ENCODE results near the gene KCNJ9.

The KCNJ9 gene

DNA sequence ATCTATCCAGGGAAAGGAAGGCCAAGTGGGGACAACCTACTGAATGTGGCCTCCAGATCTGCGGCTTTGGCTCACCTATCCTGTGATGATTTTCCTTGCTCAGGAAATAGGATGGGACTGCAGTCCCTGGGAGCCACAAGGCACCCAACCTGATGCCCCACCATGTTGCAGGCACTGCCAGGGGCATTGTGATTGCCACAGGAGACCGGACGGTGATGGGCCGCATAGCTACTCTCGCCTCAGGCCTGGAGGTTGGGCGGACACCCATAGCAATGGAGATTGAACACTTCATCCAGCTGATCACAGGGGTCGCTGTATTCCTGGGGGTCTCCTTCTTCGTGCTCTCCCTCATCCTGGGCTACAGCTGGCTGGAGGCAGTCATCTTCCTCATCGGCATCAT is 46.0 kb downstream of the KCNJ9 start:
- Mint-ChIP-seq H3K27ac (no peak overlapping the region), H3K27me3 (ENCODE audit: low read depth) (peaks cover 6% of the 10 kb centered on the region), H3K9me3 (no peaks in the 10 kb centered on the region), H3K4me1 (ENCODE audit: low read depth) (no peaks in the 10 kb centered on the region), H3K4me3 (no peak overlapping the region), H3K36me3 (ENCODE audit: low read depth) (no peaks in the 10 kb centered on the region)
- no peak for DNase-seq (ENCODE audit: low spot score)

GRCh38 chr1:160127865-160128523 is 46.7 kb downstream of the KCNJ9 start:
- Mint-ChIP-seq H3K4me1 (ENCODE audit: low read depth) (no peaks in the 10 kb centered on the region), H3K27me3 (ENCODE audit: low read depth) (peaks cover 11% of the 10 kb centered on the region)

DNA sequence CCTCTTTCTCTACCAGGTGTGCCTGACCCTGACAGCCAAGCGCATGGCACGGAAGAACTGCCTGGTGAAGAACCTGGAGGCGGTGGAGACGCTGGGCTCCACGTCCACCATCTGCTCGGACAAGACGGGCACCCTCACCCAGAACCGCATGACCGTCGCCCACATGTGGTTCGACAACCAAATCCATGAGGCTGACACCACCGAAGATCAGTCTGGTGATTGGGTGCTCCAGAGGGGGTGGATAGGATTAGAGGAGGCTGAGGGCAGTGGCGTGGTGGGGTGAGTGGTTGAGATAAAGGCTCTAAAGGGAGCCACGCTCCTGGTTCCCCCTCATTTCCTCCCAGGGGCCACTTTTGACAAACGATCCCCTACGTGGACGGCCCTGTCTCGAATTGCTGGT is 47.3 kb downstream of the KCNJ9 start:
- Mint-ChIP-seq H3K4me3 (no peak overlapping the region), H3K27ac (no peak overlapping the region), H3K27me3 (ENCODE audit: low read depth) (peaks cover 11% of the 10 kb centered on the region), H3K9me3 (no peaks in the 10 kb centered on the region), H3K4me1 (ENCODE audit: low read depth) (no peaks in the 10 kb centered on the region), H3K36me3 (ENCODE audit: low read depth) (no peaks in the 10 kb centered on the region)
- no peak for DNase-seq (ENCODE audit: low spot score)

More at GRCh38 chr1:160127865-160128523, 46.7 kb downstream of the KCNJ9 start:
- Mint-ChIP-seq H3K36me3 (ENCODE audit: low read depth) (no peaks in the 10 kb centered on the region), H3K9me3 (no peaks in the 10 kb centered on the region), H3K4me3 (no peak overlapping the region), H3K27ac (no peak overlapping the region)
- no peak for DNase-seq (ENCODE audit: low spot score)

- Mint-ChIP-seq H3K9me3 (no peaks in the 10 kb centered on the region), H3K4me3 (no peak overlapping the region), H3K4me1 (ENCODE audit: low read depth) (no peaks in the 10 kb centered on the region), H3K27ac (no peak overlapping the region), H3K27me3 (ENCODE audit: low read depth) (peaks cover 11% of the 10 kb centered on the region), H3K36me3 (ENCODE audit: low read depth) (no peaks in the 10 kb centered on the region)
- DNase-seq (ENCODE audit: low spot score), result no peak
Observed at GRCh38 chr1:160129046-160129445, 47.7 kb downstream of the KCNJ9 start.

- no peaks in the 10 kb centered on the region for H3K4me1 Mint-ChIP-seq (ENCODE audit: low read depth)
- H3K4me3 Mint-ChIP-seq, result no peak overlapping the region
- peaks cover 11% of the 10 kb centered on the region for H3K27me3 Mint-ChIP-seq (ENCODE audit: low read depth)
- H3K27ac Mint-ChIP-seq, result no peak overlapping the region
- no peaks in the 10 kb centered on the region for H3K36me3 Mint-ChIP-seq (ENCODE audit: low read depth)
- H3K9me3 Mint-ChIP-seq, result no peaks in the 10 kb centered on the region
- no peak for DNase-seq (ENCODE audit: low spot score)
Observed at GRCh38 chr1:160129558-160129957, 48.2 kb downstream of the KCNJ9 start.

GRCh38 chr1:160129966-160130365 is 48.6 kb downstream of the KCNJ9 start:
- no peak for DNase-seq (ENCODE audit: low spot score)
- Mint-ChIP-seq H3K4me3 (no peak overlapping the region), H3K4me1 (ENCODE audit: low read depth) (no peaks in the 10 kb centered on the region), H3K27me3 (ENCODE audit: low read depth) (peaks cover 11% of the 10 kb centered on the region), H3K9me3 (no peaks in the 10 kb centered on the region), H3K36me3 (ENCODE audit: low read depth) (no peaks in the 10 kb centered on the region), H3K27ac (no peak overlapping the region)

GRCh38 chr1:160130486-160130885 is 49.1 kb downstream of the KCNJ9 start:
- Mint-ChIP-seq H3K4me3 (no peak overlapping the region), H3K4me1 (ENCODE audit: low read depth) (no peaks in the 10 kb centered on the region), H3K36me3 (ENCODE audit: low read depth) (no peaks in the 10 kb centered on the region), H3K27me3 (ENCODE audit: low read depth) (peaks cover 11% of the 10 kb centered on the region), H3K9me3 (no peaks in the 10 kb centered on the region), H3K27ac (no peak overlapping the region)
- no peak for DNase-seq (ENCODE audit: low spot score)

GRCh38 chr1:160130939-160131338 is 49.6 kb downstream of the KCNJ9 start:
- no peak overlapping the region for H3K27ac Mint-ChIP-seq
- H3K4me1 Mint-ChIP-seq (ENCODE audit: low read depth), result no peaks in the 10 kb centered on the region
- DNase-seq (ENCODE audit: low spot score), result no peak
- H3K36me3 Mint-ChIP-seq (ENCODE audit: low read depth), result no peaks in the 10 kb centered on the region
- H3K4me3 Mint-ChIP-seq, result no peak overlapping the region
- peaks cover 11% of the 10 kb centered on the region for H3K27me3 Mint-ChIP-seq (ENCODE audit: low read depth)
- no peaks in the 10 kb centered on the region for H3K9me3 Mint-ChIP-seq

DNA sequence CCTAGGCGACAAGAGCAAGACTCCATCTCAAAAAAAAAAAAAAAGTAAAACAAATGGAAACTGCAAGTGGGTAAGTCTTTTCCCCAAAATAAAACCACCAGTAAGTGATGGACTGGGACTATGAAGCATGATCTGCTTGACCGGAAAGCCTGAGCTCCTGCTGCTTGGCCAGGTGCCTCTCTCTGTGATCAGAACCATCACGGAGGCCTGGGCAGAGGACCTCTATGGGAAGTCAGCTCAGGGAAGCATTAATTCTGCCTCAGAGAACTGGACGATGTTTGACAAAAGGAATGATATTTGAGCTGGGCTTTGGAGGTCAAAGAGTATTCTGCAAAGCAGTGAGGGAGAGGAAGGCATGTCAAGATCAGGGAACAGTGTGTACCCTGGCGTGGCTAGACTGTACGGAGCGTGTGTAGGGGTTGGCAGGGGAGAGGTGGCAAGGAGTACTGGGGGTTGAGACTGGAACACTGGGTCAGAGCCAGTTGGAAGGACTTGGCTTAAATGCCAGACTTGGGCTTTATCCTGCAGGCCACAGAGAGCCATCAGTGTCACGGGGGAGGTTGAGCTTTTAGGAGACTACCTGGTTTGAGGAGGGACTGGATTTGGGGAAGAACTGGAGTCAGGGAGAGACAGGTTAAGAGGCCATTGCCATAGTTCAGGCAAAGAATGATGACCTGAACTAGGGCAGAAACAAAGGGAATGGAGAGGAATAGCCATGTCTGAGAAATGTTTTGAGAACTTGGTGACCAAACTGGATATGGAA is 50.6 kb downstream of the KCNJ9 start:
- Mint-ChIP-seq H3K36me3 (ENCODE audit: low read depth) (no peaks in the 10 kb centered on the region), H3K9me3 (no peaks in the 10 kb centered on the region), H3K27me3 (ENCODE audit: low read depth) (peaks cover 11% of the 10 kb centered on the region), H3K27ac (no peak overlapping the region), H3K4me3 (no peak overlapping the region), H3K4me1 (ENCODE audit: low read depth) (no peaks in the 10 kb centered on the region)
- no peak for DNase-seq (ENCODE audit: low spot score)

GRCh38 chr1:160133990-160134770 is 52.8 kb downstream of the KCNJ9 start:
- Mint-ChIP-seq H3K36me3 (ENCODE audit: low read depth) (no peaks in the 10 kb centered on the region), H3K4me3 (no peak overlapping the region), H3K27ac (no peak overlapping the region), H3K4me1 (ENCODE audit: low read depth) (no peaks in the 10 kb centered on the region), H3K9me3 (no peaks in the 10 kb centered on the region), H3K27me3 (ENCODE audit: low read depth) (peaks cover 14% of the 10 kb centered on the region)
- DNase-seq (ENCODE audit: low spot score), result no peak

GRCh38 chr1:160134791-160135572 is 53.6 kb downstream of the KCNJ9 start:
- Mint-ChIP-seq H3K4me3 (no peak overlapping the region), H3K4me1 (ENCODE audit: low read depth) (no peaks in the 10 kb centered on the region), H3K27me3 (ENCODE audit: low read depth) (peaks cover 16% of the 10 kb centered on the region), H3K9me3 (no peaks in the 10 kb centered on the region), H3K27ac (no peak overlapping the region), H3K36me3 (ENCODE audit: low read depth) (no peaks in the 10 kb centered on the region)
- no peak for DNase-seq (ENCODE audit: low spot score)

DNA sequence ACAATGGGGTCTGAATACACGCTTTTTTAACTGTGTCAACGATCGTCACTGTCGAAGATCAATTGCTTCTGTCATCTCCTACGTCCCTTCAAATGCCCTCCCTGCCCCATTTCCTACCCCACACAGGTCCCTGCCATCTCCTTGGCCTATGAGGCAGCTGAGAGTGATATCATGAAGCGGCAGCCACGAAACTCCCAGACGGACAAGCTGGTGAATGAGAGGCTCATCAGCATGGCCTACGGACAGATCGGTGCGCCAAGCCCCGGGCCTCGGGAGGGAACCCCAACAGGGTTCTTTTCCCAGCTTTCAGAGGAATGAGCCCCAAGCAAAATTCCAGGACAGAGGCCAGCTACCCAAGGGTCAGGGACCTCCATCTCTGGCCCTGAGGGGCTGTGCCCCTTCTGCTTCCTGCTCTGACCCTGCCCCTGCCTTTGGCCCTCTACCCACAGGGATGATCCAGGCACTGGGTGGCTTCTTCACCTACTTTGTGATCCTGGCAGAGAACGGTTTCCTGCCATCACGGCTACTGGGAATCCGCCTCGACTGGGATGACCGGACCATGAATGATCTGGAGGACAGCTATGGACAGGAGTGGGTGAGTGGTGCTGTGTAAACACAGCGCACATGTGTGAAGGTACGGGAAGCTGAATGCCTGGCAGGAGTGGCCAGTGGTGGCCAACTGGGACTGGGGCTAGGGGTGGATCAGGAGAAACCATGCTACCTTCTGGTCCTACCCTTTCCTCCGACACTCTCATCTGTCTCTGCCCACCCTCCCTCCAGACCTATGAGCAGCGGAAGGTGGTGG is 55.0 kb downstream of the KCNJ9 start:
- no peak overlapping the region for H3K4me3 Mint-ChIP-seq
- H3K27me3 Mint-ChIP-seq (ENCODE audit: low read depth), result peaks cover 19% of the 10 kb centered on the region
- no peaks in the 10 kb centered on the region for H3K9me3 Mint-ChIP-seq
- DNase-seq (ENCODE audit: low spot score), result no peak
- no peaks in the 10 kb centered on the region for H3K36me3 Mint-ChIP-seq (ENCODE audit: low read depth)
- no peak overlapping the region for H3K27ac Mint-ChIP-seq
- H3K4me1 Mint-ChIP-seq (ENCODE audit: low read depth), result no peaks in the 10 kb centered on the region

DNA sequence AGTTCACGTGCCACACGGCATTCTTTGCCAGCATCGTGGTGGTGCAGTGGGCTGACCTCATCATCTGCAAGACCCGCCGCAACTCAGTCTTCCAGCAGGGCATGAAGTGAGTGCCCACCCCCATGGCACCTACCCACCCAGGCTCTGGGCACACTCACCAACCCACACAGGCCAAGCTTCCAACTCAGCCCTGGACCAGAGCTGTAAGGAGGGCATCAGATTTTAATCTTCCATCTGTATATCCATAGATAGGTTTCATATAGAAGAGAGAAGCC is 55.5 kb downstream of the KCNJ9 start:
- Mint-ChIP-seq H3K4me3 (no peak overlapping the region), H3K9me3 (no peaks in the 10 kb centered on the region), H3K4me1 (ENCODE audit: low read depth) (no peaks in the 10 kb centered on the region), H3K27ac (no peak overlapping the region), H3K27me3 (ENCODE audit: low read depth) (peaks cover 18% of the 10 kb centered on the region), H3K36me3 (ENCODE audit: low read depth) (no peaks in the 10 kb centered on the region)
- DNase-seq (ENCODE audit: low spot score), result no peak

All from T-helper 2 cell treated with Interferon-gamma antibody and Interleukin-4, amounts not matched to agents 5 μg/mL and 100 μg/mL, for 36 hours (primary cell).